IMR-90 (cell line): Measurements from ENCODE around the gene CAMTA1. TPM values are rescaled to one million over a fixed set of nuclear protein-coding genes. Genes with fewer than 3 reads are reported as not detected.

Experiments
- ATAC-seq: fragments of 200-7000 bp; cut with Tn5 transposase; 2 replicates; pipeline ENCODE4 v1.9.1; 2020; ENCODE audit warnings: low read depth, mild to moderate bottlenecking, moderate library complexity
- BruUV-seq: library from RNA; stranded (reverse); fragments of 400-500 nt; replicated peaks from 2 replicates; lab custom pipeline; 2021; lab: Mats Ljungman, UMichigan
- CTCF ChIA-PET: fragments of 300-600 bp; formaldehyde crosslinking; extraction: SDS; loops from one replicate; lab custom pipeline; 2021; ENCODE audit warnings: antibody characterized with exemption; lab: Yijun Ruan, JAX
- POLR2A ChIA-PET: fragments of 300-600 bp; sonication (Branson Sonifier 250); formaldehyde crosslinking; loops from one replicate; lab custom pipeline; 2022; ENCODE audit warnings: antibody characterized with exemption; ENCODE audit not compliant: unreplicated experiment; lab: Charles Lee
- DNase-seq: peaks from one replicate; pipeline ENCODE4 v3.0.0; 2013
- H2AFZ ChIP-seq: replicated peaks from 2 replicates; pipeline ENCODE3; 2013; ENCODE audit warnings: low read length, mild to moderate bottlenecking; ENCODE audit not compliant: poor library complexity
- H2AK5ac ChIP-seq: 2 replicates; pipeline ENCODE4 v1.6.1; 2013; ENCODE audit warnings: low read depth, low read length, inconsistent platforms
- H2AK9ac ChIP-seq: replicated peaks from 2 replicates; pipeline ENCODE3; 2013; ENCODE audit warnings: mild to moderate bottlenecking, low read depth, low read length, moderate library complexity; ENCODE audit not compliant: poor library complexity
- H2BK120ac ChIP-seq: 2 replicates; pipeline ENCODE4 v1.6.1; 2013; ENCODE audit warnings: low read depth, low read length, inconsistent platforms
- H2BK15ac ChIP-seq: 3 replicates; pipeline ENCODE4 v1.6.1; 2013; ENCODE audit warnings: low read depth, low read length, inconsistent platforms
- H2BK20ac ChIP-seq: 2 replicates; pipeline ENCODE4 v1.6.1; 2013; ENCODE audit warnings: low read depth, mild to moderate bottlenecking, inconsistent platforms, low read length, moderate library complexity
- H2BK5ac ChIP-seq: 2 replicates; pipeline ENCODE4 v1.6.1; 2013; ENCODE audit warnings: mild to moderate bottlenecking, low read depth, low read length, inconsistent platforms; ENCODE audit not compliant: poor library complexity, severe bottlenecking
- H3K14ac ChIP-seq: replicated peaks from 2 replicates; pipeline ENCODE4 v1.6.1; 2013; ENCODE audit warnings: low read depth, low read length, inconsistent platforms
- H3K18ac ChIP-seq: 2 replicates; pipeline ENCODE4 v1.6.1; 2013; ENCODE audit warnings: low read depth, low read length, control low read depth
- H3K23ac ChIP-seq: 2 replicates; pipeline ENCODE4 v1.6.1; 2013; ENCODE audit warnings: low read depth, low read length, inconsistent platforms
- H3K27ac ChIP-seq: 2 replicates; pipeline ENCODE4 v1.5.1; 2013; ENCODE audit warnings: mild to moderate bottlenecking, control low read depth, low read length; ENCODE audit not compliant: insufficient read depth
- H3K27me3 ChIP-seq: 2 replicates; pipeline ENCODE4 v1.6.1; 2013; ENCODE audit warnings: low read length; ENCODE audit not compliant: control insufficient read depth, insufficient read depth
- H3K36me3 ChIP-seq: 2 replicates; pipeline ENCODE4 v1.6.1; 2013; ENCODE audit warnings: low read length, mixed read lengths; ENCODE audit not compliant: control insufficient read depth, insufficient read depth
- H3K4ac ChIP-seq: 2 replicates; pipeline ENCODE4 v1.6.1; 2013; ENCODE audit warnings: low read depth, low read length, inconsistent platforms
- H3K4me1 ChIP-seq: 2 replicates; pipeline ENCODE4 v1.6.1; 2013; ENCODE audit warnings: low read length, mixed read lengths; ENCODE audit not compliant: control insufficient read depth, insufficient read depth
- H3K4me2 ChIP-seq: 2 replicates; pipeline ENCODE4 v1.6.1; 2013; ENCODE audit warnings: low read depth, mild to moderate bottlenecking, control low read depth, low read length, moderate library complexity
- H3K4me3 ChIP-seq: 2 replicates; pipeline ENCODE4 v1.5.1; 2013; ENCODE audit warnings: low read depth, mild to moderate bottlenecking, control low read depth, low read length, moderate library complexity; ENCODE audit not compliant: insufficient read depth
- H3K56ac ChIP-seq: 2 replicates; pipeline ENCODE4 v1.6.1; 2013; ENCODE audit warnings: low read length, inconsistent platforms; ENCODE audit not compliant: insufficient read depth; ENCODE audit errors: extremely low read depth
- H3K79me1 ChIP-seq, 2 experiments: 2 replicates each; pipeline ENCODE4 v1.6.1; 2013; ENCODE audit warnings: low read length in 2 of 2, inconsistent platforms in 1 of 2, low read depth in 1 of 2
- H3K9ac ChIP-seq: 2 replicates; pipeline ENCODE4 v1.6.1; 2013; ENCODE audit warnings: low read depth, low read length, control low read depth
- H3K9me1 ChIP-seq: 2 replicates; pipeline ENCODE4 v1.6.1; 2013; ENCODE audit warnings: low read length, inconsistent platforms; ENCODE audit not compliant: insufficient read depth
- H3K9me3 ChIP-seq: 2 replicates; pipeline ENCODE4 v1.6.1; 2013; ENCODE audit warnings: low read length; ENCODE audit not compliant: control insufficient read depth, insufficient read depth
- H4K20me1 ChIP-seq: 2 replicates; pipeline ENCODE4 v1.6.1; 2013; ENCODE audit warnings: low read length, inconsistent platforms; ENCODE audit not compliant: insufficient read depth
- H4K5ac ChIP-seq: 2 replicates; pipeline ENCODE4 v1.6.1; 2013; ENCODE audit warnings: mild to moderate bottlenecking, low read depth, low read length, control low read depth
- H4K8ac ChIP-seq, 2 experiments: 2 replicates each; pipeline ENCODE4 v1.6.1; 2013; ENCODE audit warnings: low read depth in 2 of 2, low read length in 2 of 2, control low read depth in 1 of 2, inconsistent platforms in 1 of 2
- H4K91ac ChIP-seq: 2 replicates; pipeline ENCODE4 v1.6.1; 2013; ENCODE audit warnings: low read depth, low read length, inconsistent platforms; ENCODE audit not compliant: insufficient read depth
- CEBPB ChIP-seq: IDR thresholded peaks from 2 replicates; pipeline ENCODE4 v1.6.1; 2012; ENCODE audit warnings: low read depth, low read length, improper control_type of control experiment
- MAFK ChIP-seq: IDR thresholded peaks from 2 replicates; pipeline ENCODE4 v1.6.1; 2012; ENCODE audit warnings: low read depth, low read length, improper control_type of control experiment
- NFE2L2 ChIP-seq: fragments of 150-350 bp; IDR thresholded peaks from 2 replicates; pipeline ENCODE4 v1.6.1; 2016; ENCODE audit warnings: low read depth, mild to moderate bottlenecking, low read length
- POLR2A ChIP-seq: IDR thresholded peaks from 2 replicates; pipeline ENCODE4 v1.6.1; 2012; ENCODE audit warnings: mild to moderate bottlenecking, low read depth, low read length
- RAD21 ChIP-seq: IDR thresholded peaks from 2 replicates; pipeline ENCODE4 v1.6.1; 2012; ENCODE audit warnings: low read length, improper control_type of control experiment
- WGBS, 2 experiments: methylation state at CpG; one replicate each; pipeline versions ENCODE4 v1.1.5 to v1.1.7; 2013; ENCODE audit warnings: missing lambda C conversion rate in 2 of 2; ENCODE audit not compliant: insufficient read length in 1 of 2; ENCODE audit errors: extremely low coverage in 2 of 2; 5-methylcytosine and 5-hydroxymethylcytosine counted together
- dilution Hi-C: fragments of 300-500 bp; cut with HindIII; formaldehyde crosslinking; loops from one replicate; pipeline ENCODE4 v1.14.3; 2018; ENCODE audit warnings: low sequenced_read_pairs; ENCODE audit not compliant: unreplicated experiment
- in situ Hi-C: fragments of 300-500 bp; cut with MboI; formaldehyde crosslinking; loops from 3 replicates; pipeline ENCODE4 v1.14.3; 2019; ENCODE audit warnings: low sequenced_read_pairs, inconsistent platforms, mixed read lengths
- intact Hi-C: fragments of 100-400 bp; cut with micrococcal nuclease; formaldehyde crosslinking; loops from 2 replicates; pipeline ENCODE4 v1.10.0; 2022
- polyA plus RNA-seq, 3 experiments: library from polyadenylated mRNA; depleted of rRNA; stranded (reverse); fragments of >200 nt; gene quantifications; 2 replicates each; pipeline ENCODE4 v1.2.3, GENCODE V29; 2012; ENCODE audit warnings: low replicate concordance in 1 of 3
- total RNA-seq: library from RNA; depleted of rRNA; stranded (reverse); fragments of >200 nt; gene quantifications from 2 replicates; pipeline ENCODE4 v1.2.3, GENCODE V29; 2012
- TF ChIP-seq, protein P1 (sequence below): fragments of 150-350 bp; IDR thresholded peaks from 2 replicates; pipeline ENCODE4 v1.6.1; 2017; ENCODE audit warnings: mild to moderate bottlenecking, antibody characterized with exemption, low read length, low read depth

The CAMTA1 gene
- total and polyA plus RNA-seq, 2 of the 4 experiments (the other 2 are of a cell fraction): 35.5 to 74.3 TPM

DNA sequence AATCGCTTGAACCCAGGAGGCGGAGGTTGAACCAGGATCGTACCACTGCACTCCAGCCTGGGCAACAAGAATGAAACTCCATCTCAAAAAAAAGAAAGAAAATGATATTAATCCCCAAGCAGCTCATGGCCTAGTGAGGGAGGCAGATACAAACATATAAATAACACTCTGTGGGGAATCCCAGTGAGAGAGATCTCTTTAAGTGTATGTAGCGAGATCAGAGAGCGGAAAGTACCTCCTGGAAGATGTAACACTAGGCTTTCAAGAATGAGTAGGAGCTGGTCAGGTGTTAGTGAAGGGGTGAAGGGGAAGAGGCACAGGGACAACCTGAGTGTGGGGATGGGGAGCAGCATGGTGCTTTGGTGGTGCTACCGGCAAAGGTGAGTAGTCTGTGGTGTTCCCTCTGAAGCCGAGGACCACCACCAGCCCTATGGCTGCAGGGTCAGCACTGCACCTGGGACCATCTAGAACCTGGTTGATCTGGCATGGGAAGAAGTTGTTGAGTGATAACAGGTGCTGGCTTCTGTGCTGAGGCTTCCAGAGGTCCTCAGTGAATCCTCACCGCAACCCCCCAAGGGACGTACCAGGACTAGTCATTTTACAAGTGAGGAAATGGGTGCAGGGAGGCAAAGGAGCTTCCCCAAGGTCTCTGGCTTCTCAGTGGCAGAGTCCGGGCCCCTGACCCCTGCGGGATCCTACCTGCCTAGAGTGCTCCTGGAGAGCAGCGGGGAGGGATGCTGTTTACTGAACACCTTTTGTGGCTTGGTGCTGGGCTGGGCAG, 618.2 kb downstream of the CAMTA1 start (continued):
- TF ChIP-seq NFE2L2: no peak

DNA sequence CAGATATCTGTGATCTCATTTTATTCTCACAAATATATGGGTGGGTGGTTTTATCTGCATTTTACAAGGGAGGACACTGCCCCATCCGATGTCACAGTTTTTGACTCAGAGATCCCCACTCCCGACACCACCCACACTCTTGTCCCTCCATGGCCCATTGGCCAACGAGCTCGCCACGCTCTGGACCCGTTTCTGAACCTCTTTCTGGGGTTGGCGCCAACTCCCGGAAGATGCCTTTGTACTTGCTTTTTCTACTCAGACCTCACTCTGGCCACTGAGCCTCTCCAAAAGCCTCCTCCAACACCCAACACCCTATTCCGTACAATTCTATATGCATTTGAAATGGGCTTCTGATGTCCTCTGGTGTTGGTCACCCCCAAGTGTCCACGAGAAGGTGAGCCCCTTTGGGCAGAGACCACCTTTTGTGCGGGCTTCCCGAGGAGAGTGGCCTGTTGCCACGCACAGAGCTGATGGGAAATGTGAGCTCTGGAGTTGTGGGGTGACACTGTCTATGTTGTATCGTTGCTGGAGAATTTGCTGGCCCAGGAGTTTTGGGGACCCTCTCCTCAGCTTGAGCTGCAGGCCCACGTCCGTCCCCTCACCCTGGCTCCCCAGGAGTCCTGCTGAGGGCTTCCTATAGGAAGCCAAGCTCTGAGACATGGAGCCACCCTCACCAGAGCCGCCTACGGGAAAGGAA, 618.9 kb downstream of the CAMTA1 start:
- Histone ChIP-seq H2AK5ac (peak overlapping the region; percentile 67; the same call in 1 of the 2 replicates), H4K8ac (no peak overlapping the region), H3K79me1 (no peaks in the 10 kb centered on the region), H2BK120ac (no peak overlapping the region), H2AK9ac (no peak overlapping the region), H3K23ac (no peak overlapping the region), H2BK5ac (no peak overlapping the region), H3K27me3 (no peaks in the 10 kb centered on the region), H3K4ac (peak overlapping the region; percentile 26; the same call in 1 of the 2 replicates), H2BK20ac (no peak overlapping the region; the same call in 1 of the 2 replicates), H3K56ac (no peak overlapping the region), H3K4me1 (peaks cover 8% of the 10 kb centered on the region), H4K91ac (peak overlapping the region; percentile 11; the same call in 1 of the 2 replicates), H3K27ac (no peak overlapping the region), H3K18ac (no peak overlapping the region), H3K14ac (no peak overlapping the region), H3K4me3 (no peak overlapping the region), H3K9ac (no peak overlapping the region), H3K36me3 (no peaks in the 10 kb centered on the region), H2AFZ (no peak overlapping the region), H4K20me1 (no peaks in the 10 kb centered on the region), H4K5ac (no peak overlapping the region), H2BK15ac (peak overlapping the region; percentile 17; the same call in 1 of the 3 replicates), H3K9me1 (peaks cover 9% of the 10 kb centered on the region; the same call in 1 of the 2 replicates), H3K9me3 (peaks cover under 1% of the 10 kb centered on the region; the same call in 1 of the 2 replicates), H3K4me2 (no peak overlapping the region)
- no peak for DNase-seq
- in situ Hi-C loops: no loop called here
- ATAC-seq: no peak
- dilution Hi-C loops: no loop called here
- no TSS peak for BruUV-seq
- CTCF ChIA-PET: no interaction called here
- TF ChIP-seq MAFK: no peak
- no peak for TF ChIP-seq RAD21
- TF ChIP-seq CEBPB: no peak
- TF ChIP-seq POLR2A: no peak
- TF ChIP-seq, protein P1, sequence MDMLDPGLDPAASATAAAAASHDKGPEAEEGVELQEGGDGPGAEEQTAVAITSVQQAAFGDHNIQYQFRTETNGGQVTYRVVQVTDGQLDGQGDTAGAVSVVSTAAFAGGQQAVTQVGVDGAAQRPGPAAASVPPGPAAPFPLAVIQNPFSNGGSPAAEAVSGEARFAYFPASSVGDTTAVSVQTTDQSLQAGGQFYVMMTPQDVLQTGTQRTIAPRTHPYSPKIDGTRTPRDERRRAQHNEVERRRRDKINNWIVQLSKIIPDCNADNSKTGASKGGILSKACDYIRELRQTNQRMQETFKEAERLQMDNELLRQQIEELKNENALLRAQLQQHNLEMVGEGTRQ: no peak
- intact Hi-C loops: loop anchor here (5.0 kb wide), 2 partner anchors 68 to 107 kb away; no protein-coding TSS in a partner anchor
- WGBS, 2 experiments: 89% methylated on average over 9 of the region's 18 CpGs; no CpG with 5 or more reads in 1 of the 2 experiments
- POLR2A ChIA-PET: interaction anchor here (0.6 kb wide), 1 partner anchor 38 kb away, joined by 3 read pairs; no protein-coding TSS in a partner anchor
